ENCODE measurements around the gene ZNF785. TPM values are rescaled to one million over a fixed set of nuclear protein-coding genes. Genes with fewer than 3 reads are reported as not detected.

The ZNF785 gene
- total RNA-seq, 1 experiment from 2014 or later, result 23.2 TPM

GRCh38 chr16:30588651-30589050 lies 3.2 kb upstream of the ZNF785 start:
- TF ChIP-seq, protein P1, sequence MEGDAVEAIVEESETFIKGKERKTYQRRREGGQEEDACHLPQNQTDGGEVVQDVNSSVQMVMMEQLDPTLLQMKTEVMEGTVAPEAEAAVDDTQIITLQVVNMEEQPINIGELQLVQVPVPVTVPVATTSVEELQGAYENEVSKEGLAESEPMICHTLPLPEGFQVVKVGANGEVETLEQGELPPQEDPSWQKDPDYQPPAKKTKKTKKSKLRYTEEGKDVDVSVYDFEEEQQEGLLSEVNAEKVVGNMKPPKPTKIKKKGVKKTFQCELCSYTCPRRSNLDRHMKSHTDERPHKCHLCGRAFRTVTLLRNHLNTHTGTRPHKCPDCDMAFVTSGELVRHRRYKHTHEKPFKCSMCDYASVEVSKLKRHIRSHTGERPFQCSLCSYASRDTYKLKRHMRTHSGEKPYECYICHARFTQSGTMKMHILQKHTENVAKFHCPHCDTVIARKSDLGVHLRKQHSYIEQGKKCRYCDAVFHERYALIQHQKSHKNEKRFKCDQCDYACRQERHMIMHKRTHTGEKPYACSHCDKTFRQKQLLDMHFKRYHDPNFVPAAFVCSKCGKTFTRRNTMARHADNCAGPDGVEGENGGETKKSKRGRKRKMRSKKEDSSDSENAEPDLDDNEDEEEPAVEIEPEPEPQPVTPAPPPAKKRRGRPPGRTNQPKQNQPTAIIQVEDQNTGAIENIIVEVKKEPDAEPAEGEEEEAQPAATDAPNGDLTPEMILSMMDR (conservative IDR thresholded peaks at IDR 0.05; ENCODE audit: low read depth, low read length), result no peak
- no peak for TF ChIP-seq EZH2 (IDR thresholded peaks at IDR 0.05; ENCODE audit: borderline replicate concordance, low read depth, low read length, poor library complexity, severe bottlenecking)
- DNase-seq (ENCODE audit: low spot score), result no peak
- H3K27me3 ChIP-seq (replicated peaks; ENCODE audit: insufficient read depth, low read depth, low read length, poor library complexity), result no peaks in the 10 kb centered on the region
- intact Hi-C loops (cut with micrococcal nuclease; ENCODE audit: unreplicated experiment), result no loop called here
- ChIA-PET CTCF (no interaction called here), POLR2A (ENCODE audit: low non-redundant PET) (no interaction called here)
- H3K9me3 ChIP-seq (ENCODE audit: low read depth, low read length, poor library complexity, severe bottlenecking), result no peaks in the 10 kb centered on the region
- peaks cover 5% of the 10 kb centered on the region for H3K4me1 ChIP-seq (ENCODE audit: insufficient read depth, low read length, poor library complexity, severe bottlenecking)
- no peak overlapping the region for H3K27ac ChIP-seq (ENCODE audit: low read depth, low read length, poor library complexity, severe bottlenecking)
- no peak overlapping the region for H3K4me3 ChIP-seq (ENCODE audit: low read depth, low read length, poor library complexity, severe bottlenecking)
- no TSS peak for BruUV-seq (replicated peaks)
- peaks cover 18% of the 10 kb centered on the region for H3K36me3 ChIP-seq (ENCODE audit: insufficient read depth, low read length, poor library complexity, severe bottlenecking)

- ChIA-PET POLR2A (ENCODE audit: low non-redundant PET) (no interaction called here), CTCF (interaction anchor here (1.3 kb wide), 1 partner anchor 13 kb away, joined by 6 read pairs; no protein-coding TSS in a partner anchor)
- no peaks in the 10 kb centered on the region for H3K9me3 ChIP-seq (ENCODE audit: low read depth, low read length, poor library complexity, severe bottlenecking)
- H3K4me1 ChIP-seq (ENCODE audit: insufficient read depth, low read length, poor library complexity, severe bottlenecking), result peaks cover 5% of the 10 kb centered on the region
- peaks cover 42% of the 10 kb centered on the region for H3K36me3 ChIP-seq (ENCODE audit: insufficient read depth, low read length, poor library complexity, severe bottlenecking)
- H3K27me3 ChIP-seq (replicated peaks; ENCODE audit: insufficient read depth, low read depth, low read length, poor library complexity), result no peaks in the 10 kb centered on the region
- H3K4me3 ChIP-seq (ENCODE audit: low read depth, low read length, poor library complexity, severe bottlenecking), result peak overlapping the region; percentile 74
- H3K27ac ChIP-seq (ENCODE audit: low read depth, low read length, poor library complexity, severe bottlenecking), result peak overlapping the region; percentile 96
- TF ChIP-seq EZH2 (IDR thresholded peaks at IDR 0.05; ENCODE audit: borderline replicate concordance, low read depth, low read length, poor library complexity, severe bottlenecking), result no peak
- TF ChIP-seq, protein P1 (conservative IDR thresholded peaks at IDR 0.05; ENCODE audit: low read depth, low read length), result no peak
- BruUV-seq (replicated peaks), result no TSS peak
- intact Hi-C loops (cut with micrococcal nuclease; ENCODE audit: unreplicated experiment), result no loop called here
- DNase-seq (ENCODE audit: low spot score), result peak; percentile 51
Measured at GRCh38 chr16:30585022-30585399, 486 bp downstream of the ZNF785 start.

DNA sequence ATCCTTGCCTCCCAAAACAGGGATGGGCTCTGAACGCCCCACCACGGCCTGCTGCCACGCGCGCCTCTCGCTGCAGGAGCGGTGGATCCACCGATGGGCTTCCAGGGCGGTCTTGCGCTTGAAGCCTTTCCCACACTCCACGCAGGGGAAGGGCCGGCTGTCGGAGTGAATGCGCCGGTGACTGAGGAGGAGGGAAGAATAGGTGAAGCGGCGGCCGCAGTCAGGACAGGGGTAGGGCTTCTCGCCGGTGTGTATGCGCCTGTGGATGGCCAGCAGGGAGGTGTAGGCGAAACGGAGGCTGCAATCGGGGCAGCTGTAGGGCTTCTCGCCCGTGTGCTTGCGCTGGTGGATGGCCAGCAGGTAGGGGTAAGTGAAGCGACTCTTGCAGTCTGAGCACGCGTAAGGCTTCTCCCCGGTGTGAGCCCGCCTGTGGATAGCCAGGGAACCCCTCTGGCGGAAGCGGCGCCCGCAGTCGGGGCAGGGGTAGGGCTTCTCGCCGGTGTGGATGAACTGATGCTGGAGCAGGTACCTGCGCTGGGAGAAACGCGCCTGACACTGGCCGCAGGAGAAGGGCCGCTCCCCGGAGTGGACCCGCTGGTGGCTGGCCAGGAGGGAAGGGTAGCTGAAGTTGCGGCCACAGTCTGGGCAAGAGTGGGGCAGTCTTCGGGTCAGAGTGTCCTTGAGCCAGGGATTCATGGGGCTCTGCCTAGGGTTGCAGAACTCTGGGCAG lies 2.7 kb downstream of the ZNF785 start:
- Histone ChIP-seq H3K27ac (ENCODE audit: low read depth, low read length, poor library complexity, severe bottlenecking) (no peak overlapping the region), H3K4me1 (ENCODE audit: insufficient read depth, low read length, poor library complexity, severe bottlenecking) (peaks cover 5% of the 10 kb centered on the region), H3K4me3 (ENCODE audit: low read depth, low read length, poor library complexity, severe bottlenecking) (no peak overlapping the region), H3K36me3 (ENCODE audit: insufficient read depth, low read length, poor library complexity, severe bottlenecking) (peaks cover 41% of the 10 kb centered on the region), H3K27me3 (replicated peaks; ENCODE audit: insufficient read depth, low read depth, low read length, poor library complexity) (no peaks in the 10 kb centered on the region), H3K9me3 (ENCODE audit: low read depth, low read length, poor library complexity, severe bottlenecking) (no peaks in the 10 kb centered on the region)
- no peak for TF ChIP-seq EZH2 (IDR thresholded peaks at IDR 0.05; ENCODE audit: borderline replicate concordance, low read depth, low read length, poor library complexity, severe bottlenecking)
- TF ChIP-seq, protein P1 (conservative IDR thresholded peaks at IDR 0.05; ENCODE audit: low read depth, low read length), result no peak
- ChIA-PET POLR2A (ENCODE audit: low non-redundant PET) (no interaction called here), CTCF (no interaction called here)
- DNase-seq (ENCODE audit: low spot score), result no peak
- intact Hi-C loops (cut with micrococcal nuclease; ENCODE audit: unreplicated experiment), result no loop called here
- BruUV-seq (replicated peaks), result no TSS peak
